Liver (tissue), 3 donors: Measurements from ENCODE around the gene GGNBP2.

ENCODE experiments used
- CTCF ChIP-seq: fragments of 150-350 bp; IDR thresholded peaks from 2 replicates; pipeline ENCODE4 v1.5.1; 2017; ENCODE audit warnings: improper control_type of control experiment, low read depth, low read length; ENCODE audit not compliant: missing input control
- EGR1 ChIP-seq, 2 donors: IDR thresholded peaks; 2 replicates each; pipeline ENCODE4 v1.6.1; 2016 to 2018; ENCODE audit warnings: antibody characterized with exemption in 2 of 2, low read depth in 2 of 2
- TAF1 ChIP-seq: conservative IDR thresholded peaks from 2 replicates; pipeline ENCODE4 v1.6.1; 2016; ENCODE audit warnings: antibody characterized with exemption, mild to moderate bottlenecking
- donor health status: healthy.
- donor health status: healthy.

GRCh38 chr17:36510636-36511035, 34.1 kb upstream of the GGNBP2 start:
- TF ChIP-seq CTCF = no peak
- TF ChIP-seq TAF1 = no peak
- no peak for TF ChIP-seq EGR1 (IDR thresholded peaks at IDR 0.05; ENCODE audit: low read depth in 2 of 2)
